ENCODE data around the gene HTR4.

Gene HTR4

GRCh38 chr5:148542812-148543211 lies 111.5 kb downstream of the HTR4 start:
- no peak for DNase-seq (ENCODE audit: extremely low spot score)
- no peak for TF ChIP-seq SP1 (IDR thresholded peaks at IDR 0.05)
- no peak for TF ChIP-seq PKNOX1 (IDR thresholded peaks at IDR 0.05)
- TF ChIP-seq NFRKB (IDR thresholded peaks at IDR 0.05), result no peak
- no peak for TF ChIP-seq TARDBP (IDR thresholded peaks at IDR 0.05)
- TF ChIP-seq FOXK2 (IDR thresholded peaks at IDR 0.05), result no peak
- TF ChIP-seq LEF1 (IDR thresholded peaks at IDR 0.05; ENCODE audit: borderline replicate concordance), result no peak
- TF ChIP-seq FOXM1 (IDR thresholded peaks at IDR 0.05; ENCODE audit: borderline replicate concordance), result no peak
- TF ChIP-seq ARNT (IDR thresholded peaks at IDR 0.05), result no peak
- no peak for TF ChIP-seq L3MBTL2 (conservative IDR thresholded peaks at IDR 0.05)
- no peak for TF ChIP-seq CTBP1 (IDR thresholded peaks at IDR 0.05; ENCODE audit: borderline replicate concordance)
- no peak for TF ChIP-seq SUZ12 (IDR thresholded peaks at IDR 0.05)
- no peak for TF ChIP-seq HDGF (IDR thresholded peaks at IDR 0.05; ENCODE audit: borderline replicate concordance)
- ChIA-PET POLR2A (no interaction called here), CTCF (no interaction called here)

DNA sequence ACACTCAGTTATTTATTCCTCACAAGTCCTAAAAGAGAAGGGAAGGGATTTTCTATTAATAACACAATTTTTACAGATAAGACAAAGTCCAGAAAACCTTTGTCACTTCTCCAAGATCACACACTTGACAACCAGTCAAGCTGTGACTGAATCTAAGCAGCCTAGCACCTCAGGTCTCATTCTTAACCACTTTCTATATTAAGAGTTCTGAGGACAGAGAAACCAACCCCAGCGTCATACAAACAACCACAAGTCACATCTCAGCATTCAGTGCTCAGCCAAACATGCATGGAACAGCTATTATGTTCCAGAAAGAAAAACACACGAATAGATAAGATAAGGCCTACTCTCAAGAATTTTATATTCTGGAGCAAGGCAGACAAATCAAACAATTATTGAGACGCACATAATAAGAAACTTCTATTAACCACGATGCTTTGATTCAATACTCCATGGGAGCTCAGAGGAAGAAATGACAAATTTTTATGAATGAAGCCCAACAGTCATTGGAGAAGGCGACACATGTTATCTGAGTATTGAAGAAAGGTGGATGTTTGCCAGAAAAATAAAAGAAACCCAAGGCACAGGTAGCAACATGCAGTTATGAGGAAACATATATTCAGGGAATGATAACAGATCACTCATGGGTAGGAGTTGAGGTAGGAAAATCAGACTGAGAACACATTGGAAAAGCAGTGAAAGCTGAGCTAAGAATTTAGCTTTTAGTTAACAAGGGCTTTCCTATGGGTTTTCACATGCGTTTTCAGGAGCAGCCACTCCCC lies 113.1 kb downstream of the HTR4 start:
- TF ChIP-seq TARDBP (IDR thresholded peaks at IDR 0.05) (no peak), HDGF (IDR thresholded peaks at IDR 0.05; ENCODE audit: borderline replicate concordance) (no peak), SUZ12 (IDR thresholded peaks at IDR 0.05) (no peak), PKNOX1 (IDR thresholded peaks at IDR 0.05) (no peak), FOXA1 (IDR thresholded peaks at IDR 0.05) (no peak), ZNF384 (IDR thresholded peaks at IDR 0.05) (no peak), ELF4 (IDR thresholded peaks at IDR 0.05) (no peak), L3MBTL2 (conservative IDR thresholded peaks at IDR 0.05) (no peak), BHLHE40 (IDR thresholded peaks at IDR 0.05; ENCODE audit: borderline replicate concordance) (no peak), LEF1 (IDR thresholded peaks at IDR 0.05; ENCODE audit: borderline replicate concordance) (no peak), FOXK2 (IDR thresholded peaks at IDR 0.05) (no peak), ARNT (IDR thresholded peaks at IDR 0.05) (no peak), FOXM1 (IDR thresholded peaks at IDR 0.05; ENCODE audit: borderline replicate concordance) (no peak), SP1 (IDR thresholded peaks at IDR 0.05) (no peak), CTBP1 (IDR thresholded peaks at IDR 0.05; ENCODE audit: borderline replicate concordance) (no peak), NFRKB (IDR thresholded peaks at IDR 0.05) (no peak)
- DNase-seq (ENCODE audit: extremely low spot score), result no peak
- ChIA-PET POLR2A (no interaction called here), CTCF (no interaction called here)

- no peak for DNase-seq (ENCODE audit: extremely low spot score)
Observed at GRCh38 chr5:148540647-148541046, 113.7 kb downstream of the HTR4 start.

GRCh38 chr5:148539851-148540250 lies 114.5 kb downstream of the HTR4 start:
- no peak for DNase-seq (ENCODE audit: extremely low spot score)
- POLR2A ChIA-PET, result no interaction called here
- CTCF ChIA-PET, result no interaction called here
- no peak for TF ChIP-seq NFRKB (IDR thresholded peaks at IDR 0.05)

More at GRCh38 chr5:148540647-148541046, 113.7 kb downstream of the HTR4 start:
- ChIA-PET POLR2A (no interaction called here), CTCF (no interaction called here)
- TF ChIP-seq SUZ12 (IDR thresholded peaks at IDR 0.05) (no peak), ELF4 (IDR thresholded peaks at IDR 0.05) (no peak), BHLHE40 (IDR thresholded peaks at IDR 0.05; ENCODE audit: borderline replicate concordance) (no peak), PKNOX1 (IDR thresholded peaks at IDR 0.05) (no peak), LEF1 (IDR thresholded peaks at IDR 0.05; ENCODE audit: borderline replicate concordance) (no peak), ZNF384 (IDR thresholded peaks at IDR 0.05) (no peak), FOXM1 (IDR thresholded peaks at IDR 0.05; ENCODE audit: borderline replicate concordance) (no peak), SP1 (IDR thresholded peaks at IDR 0.05) (no peak), NFRKB (IDR thresholded peaks at IDR 0.05) (no peak), TARDBP (IDR thresholded peaks at IDR 0.05) (no peak), CTBP1 (IDR thresholded peaks at IDR 0.05; ENCODE audit: borderline replicate concordance) (no peak), ARNT (IDR thresholded peaks at IDR 0.05) (no peak), L3MBTL2 (conservative IDR thresholded peaks at IDR 0.05) (no peak), FOXA1 (IDR thresholded peaks at IDR 0.05) (no peak), HDGF (IDR thresholded peaks at IDR 0.05; ENCODE audit: borderline replicate concordance) (no peak), FOXK2 (IDR thresholded peaks at IDR 0.05) (no peak)

DNA sequence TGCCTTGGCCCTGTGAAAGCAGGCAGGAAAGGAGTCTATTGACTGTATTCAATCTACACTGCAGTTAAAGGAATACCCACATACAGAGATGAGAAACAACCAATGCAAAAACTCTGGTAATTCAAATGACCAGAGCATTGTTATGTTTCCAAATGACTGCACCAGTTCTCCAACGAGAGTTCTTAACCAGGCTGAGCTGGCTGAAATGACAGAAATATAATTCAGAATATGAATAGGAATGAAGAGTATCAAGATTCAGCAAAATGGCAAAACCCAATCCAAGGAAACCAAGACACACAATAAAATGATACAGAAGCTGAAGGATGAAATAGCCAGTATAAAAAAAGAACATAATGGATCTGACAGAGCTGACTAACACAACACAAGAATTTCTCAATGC lies 119.1 kb downstream of the HTR4 start:
- DNase-seq (ENCODE audit: extremely low spot score), result no peak
- TF ChIP-seq SP1 (IDR thresholded peaks at IDR 0.05), result no peak
- no peak for TF ChIP-seq L3MBTL2 (conservative IDR thresholded peaks at IDR 0.05)
- no peak for TF ChIP-seq FOXA1 (IDR thresholded peaks at IDR 0.05)
- TF ChIP-seq TARDBP (IDR thresholded peaks at IDR 0.05), result no peak
- no peak for TF ChIP-seq NFRKB (IDR thresholded peaks at IDR 0.05)
- no peak for TF ChIP-seq PKNOX1 (IDR thresholded peaks at IDR 0.05)
- no peak for TF ChIP-seq LEF1 (IDR thresholded peaks at IDR 0.05; ENCODE audit: borderline replicate concordance)
- TF ChIP-seq SUZ12 (IDR thresholded peaks at IDR 0.05), result no peak
- TF ChIP-seq ZNF384 (IDR thresholded peaks at IDR 0.05), result no peak
- no peak for TF ChIP-seq ARNT (IDR thresholded peaks at IDR 0.05)
- no peak for TF ChIP-seq HDGF (IDR thresholded peaks at IDR 0.05; ENCODE audit: borderline replicate concordance)
- no peak for TF ChIP-seq BHLHE40 (IDR thresholded peaks at IDR 0.05; ENCODE audit: borderline replicate concordance)
- TF ChIP-seq ELF4 (IDR thresholded peaks at IDR 0.05), result no peak
- no peak for TF ChIP-seq FOXM1 (IDR thresholded peaks at IDR 0.05; ENCODE audit: borderline replicate concordance)
- TF ChIP-seq CTBP1 (IDR thresholded peaks at IDR 0.05; ENCODE audit: borderline replicate concordance), result no peak
- TF ChIP-seq FOXK2 (IDR thresholded peaks at IDR 0.05), result no peak
- POLR2A ChIA-PET, result no interaction called here
- CTCF ChIA-PET, result no interaction called here

Measured in HEK293T (cell line).